ENCODE data around the gene SYNE1.

The SYNE1 gene

GRCh38 chr6:152387091-152387490, 250.1 kb downstream of the SYNE1 start:
- Histone ChIP-seq H2AFZ (ENCODE audit: low read depth, low read length, severe bottlenecking) (no peak overlapping the region), H3F3A (ENCODE audit: insufficient read depth) (no peaks in the 10 kb centered on the region), H3K79me2 (ENCODE audit: insufficient read depth, low read length) (no peaks in the 10 kb centered on the region), H3K4me3 (ENCODE audit: insufficient read depth, low read length, poor library complexity, severe bottlenecking) (no peak overlapping the region), H3K9me3 (ENCODE audit: insufficient read depth, low read length) (no peaks in the 10 kb centered on the region), H4K20me1 (ENCODE audit: low read depth, low read length) (no peaks in the 10 kb centered on the region), H3K27me3 (ENCODE audit: low read length) (no peaks in the 10 kb centered on the region), H3K36me3 (ENCODE audit: low read length) (no peaks in the 10 kb centered on the region), H3K9ac (ENCODE audit: low read length) (no peak overlapping the region), H3K27ac (ENCODE audit: low read depth, low read length) (no peak overlapping the region), H3K9me2 (replicated peaks; ENCODE audit: insufficient read depth, low read length) (no peaks in the 10 kb centered on the region), H3K4me2 (ENCODE audit: low read depth, low read length, poor library complexity, severe bottlenecking) (no peak overlapping the region)
- TF ChIP-seq CTCF (IDR thresholded peaks at IDR 0.05; ENCODE audit: insufficient read depth, low read length, poor library complexity, severe bottlenecking) (no peak), EZH2phosphoT487 (conservative IDR thresholded peaks at IDR 0.05; ENCODE audit: low read length) (no peak)

- no peaks in the 10 kb centered on the region for H3K9me3 ChIP-seq (ENCODE audit: insufficient read depth, low read length)
- TF ChIP-seq CTCF (IDR thresholded peaks at IDR 0.05; ENCODE audit: insufficient read depth, low read length, poor library complexity, severe bottlenecking), result no peak
- no peak for TF ChIP-seq EZH2phosphoT487 (conservative IDR thresholded peaks at IDR 0.05; ENCODE audit: low read length)
- H3K4me2 ChIP-seq (ENCODE audit: low read depth, low read length, poor library complexity, severe bottlenecking), result no peak overlapping the region
- no peaks in the 10 kb centered on the region for H3K27me3 ChIP-seq (ENCODE audit: low read length)
- no peak overlapping the region for H2AFZ ChIP-seq (ENCODE audit: low read depth, low read length, severe bottlenecking)
- no peaks in the 10 kb centered on the region for H3F3A ChIP-seq (ENCODE audit: insufficient read depth)
- H3K36me3 ChIP-seq (ENCODE audit: low read length), result no peaks in the 10 kb centered on the region
- no peak overlapping the region for H3K9ac ChIP-seq (ENCODE audit: low read length)
- no peaks in the 10 kb centered on the region for H3K9me2 ChIP-seq (replicated peaks; ENCODE audit: insufficient read depth, low read length)
- H3K79me2 ChIP-seq (ENCODE audit: insufficient read depth, low read length), result no peaks in the 10 kb centered on the region
- no peak overlapping the region for H3K27ac ChIP-seq (ENCODE audit: low read depth, low read length)
- no peaks in the 10 kb centered on the region for H4K20me1 ChIP-seq (ENCODE audit: low read depth, low read length)
- H3K4me3 ChIP-seq (ENCODE audit: insufficient read depth, low read length, poor library complexity, severe bottlenecking), result no peak overlapping the region
These were observed 251.0 kb downstream of the SYNE1 start for GRCh38 chr6:152386131-152386530.

GRCh38 chr6:152380993-152381898, 255.9 kb downstream of the SYNE1 start:
- Histone ChIP-seq H3K9me3 (ENCODE audit: insufficient read depth, low read length) (no peaks in the 10 kb centered on the region), H3K9me2 (replicated peaks; ENCODE audit: insufficient read depth, low read length) (no peaks in the 10 kb centered on the region), H3K9ac (ENCODE audit: low read length) (no peak overlapping the region), H3K79me2 (ENCODE audit: insufficient read depth, low read length) (no peaks in the 10 kb centered on the region), H3K4me3 (ENCODE audit: insufficient read depth, low read length, poor library complexity, severe bottlenecking) (no peak overlapping the region), H3K27me3 (ENCODE audit: low read length) (no peaks in the 10 kb centered on the region), H2AFZ (ENCODE audit: low read depth, low read length, severe bottlenecking) (no peak overlapping the region), H3K27ac (ENCODE audit: low read depth, low read length) (no peak overlapping the region), H3F3A (ENCODE audit: insufficient read depth) (no peaks in the 10 kb centered on the region), H3K4me2 (ENCODE audit: low read depth, low read length, poor library complexity, severe bottlenecking) (no peak overlapping the region), H4K20me1 (ENCODE audit: low read depth, low read length) (no peaks in the 10 kb centered on the region), H3K36me3 (ENCODE audit: low read length) (no peaks in the 10 kb centered on the region)
- TF ChIP-seq EZH2phosphoT487 (conservative IDR thresholded peaks at IDR 0.05; ENCODE audit: low read length) (no peak), CTCF (IDR thresholded peaks at IDR 0.05; ENCODE audit: insufficient read depth, low read length, poor library complexity, severe bottlenecking) (no peak)

Data from SU-DHL-6 (cell line).